Stimulated activated CD4-positive, alpha-beta T cell treated with anti-CD3 and anti-CD28 coated beads, Interleukin-12 subunit alpha, Interleukin-12 subunit beta, amount 100 ng/mL, for 24 hours (primary cell): Measurements from ENCODE around the gene C1RL.
"Not testable (repeated sequence)": the region's sequence is repeated elsewhere in the genome, so short reads cannot be mapped to it uniquely, and the experiment has no call there.

Experiments
- DNase-seq, 2 experiments: peaks; one replicate each; pipeline ENCODE4 v3.0.0-alpha.2; 2020; ENCODE audit warnings: low read depth in 2 of 2

The C1RL gene

GRCh38 chr12:7116196-7116595, 7.2 kb upstream of the C1RL start:
- DNase-seq, result no peak

DNA sequence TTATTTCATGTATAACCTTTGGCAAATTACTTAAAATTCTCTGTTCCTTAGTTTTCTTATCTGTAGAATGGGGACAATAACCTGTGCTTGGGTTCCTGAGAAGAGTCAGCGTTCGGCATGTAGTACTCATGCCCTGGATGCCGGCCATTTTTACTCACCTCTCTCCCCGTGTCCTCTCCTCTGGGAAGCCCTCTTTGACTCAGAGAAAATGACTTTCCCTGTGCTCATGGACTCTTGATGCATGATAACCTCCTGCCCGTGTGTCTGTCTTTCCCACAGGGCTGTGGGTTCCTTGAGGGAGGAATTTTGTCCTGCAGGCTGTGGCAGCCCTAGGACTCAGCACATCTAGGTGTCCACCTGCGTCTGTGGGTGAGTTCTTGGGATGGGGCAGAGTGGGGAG, 5.8 kb upstream of the C1RL start:
- no peak for DNase-seq

GRCh38 chr12:7114008-7114407, 5.0 kb upstream of the C1RL start:
- no peak for DNase-seq

DNA sequence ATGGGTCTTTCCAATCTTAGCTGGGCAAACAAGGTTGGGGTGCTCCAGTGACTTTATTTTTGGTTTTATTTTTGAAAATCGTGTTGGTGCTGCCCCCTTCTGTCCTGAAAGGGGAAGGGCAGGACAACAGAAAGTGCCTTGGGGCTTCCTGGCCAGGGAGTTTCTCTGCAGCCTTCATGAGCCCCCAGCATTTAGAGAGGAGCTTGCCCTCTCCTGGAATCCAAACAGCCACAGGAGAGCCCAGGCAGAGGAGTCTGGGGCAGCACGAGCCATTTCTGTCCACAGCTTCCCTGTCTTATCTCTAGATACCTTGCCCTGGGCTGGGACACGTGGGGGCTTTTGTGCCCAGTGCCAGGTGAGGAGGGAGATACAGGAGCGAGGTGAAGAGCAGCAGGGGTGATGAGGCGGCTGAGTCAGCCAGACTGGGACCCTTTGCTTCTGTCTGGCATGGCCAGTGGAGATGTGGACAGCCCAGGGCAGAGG, 4.4 kb upstream of the C1RL start:
- DNase-seq, result no peak

GRCh38 chr12:7112041-7112440, 3.0 kb upstream of the C1RL start:
- DNase-seq, result no peak

GRCh38 chr12:7110661-7111060, 1.6 kb upstream of the C1RL start:
- DNase-seq, result no peak

GRCh38 chr12:7109572-7109920, 532 bp upstream of the C1RL start:
- DNase-seq, result no peak

GRCh38 chr12:7108003-7108795, 815 bp downstream of the C1RL start:
- peak; percentile 48 to 67 for DNase-seq

DNA sequence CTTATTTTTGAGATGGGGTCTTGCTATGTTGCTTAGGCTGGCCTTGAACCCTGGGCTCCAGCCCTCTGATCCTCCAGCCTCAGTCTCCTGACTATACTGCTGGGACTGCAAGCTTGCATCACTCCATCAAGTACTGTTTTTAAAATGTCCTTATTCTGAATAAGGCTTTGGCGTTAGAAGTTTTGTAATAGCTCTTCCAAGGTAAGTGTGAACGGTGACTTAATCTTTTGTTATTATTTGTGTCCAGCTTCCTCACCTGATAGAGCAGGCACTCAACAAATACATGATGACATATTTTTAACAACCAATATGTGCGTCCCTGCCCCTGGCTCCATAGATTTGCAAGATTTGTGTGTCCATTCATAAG, 1.4 kb downstream of the C1RL start:
- no peak for DNase-seq

DNA sequence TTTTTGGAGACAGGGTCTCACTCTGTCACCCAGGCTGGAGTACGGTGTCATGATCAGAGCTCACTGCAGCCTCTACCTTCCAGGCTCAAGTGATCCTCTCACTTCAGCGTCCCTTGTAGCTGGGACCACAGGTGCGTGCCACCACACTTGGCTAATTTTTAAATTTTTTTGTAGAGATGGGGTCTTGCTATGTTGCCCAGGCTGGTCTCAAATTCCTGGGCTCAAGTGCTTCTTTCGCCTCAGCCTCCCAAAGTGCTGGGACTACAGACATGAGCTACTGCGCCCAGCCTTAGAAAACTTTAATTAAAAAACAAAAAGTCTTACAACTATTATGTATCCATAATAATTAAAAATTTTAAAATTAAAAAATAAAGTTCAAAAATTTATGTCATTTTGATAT, 1.8 kb downstream of the C1RL start:
- DNase-seq, result not testable (repeated sequence)

DNA sequence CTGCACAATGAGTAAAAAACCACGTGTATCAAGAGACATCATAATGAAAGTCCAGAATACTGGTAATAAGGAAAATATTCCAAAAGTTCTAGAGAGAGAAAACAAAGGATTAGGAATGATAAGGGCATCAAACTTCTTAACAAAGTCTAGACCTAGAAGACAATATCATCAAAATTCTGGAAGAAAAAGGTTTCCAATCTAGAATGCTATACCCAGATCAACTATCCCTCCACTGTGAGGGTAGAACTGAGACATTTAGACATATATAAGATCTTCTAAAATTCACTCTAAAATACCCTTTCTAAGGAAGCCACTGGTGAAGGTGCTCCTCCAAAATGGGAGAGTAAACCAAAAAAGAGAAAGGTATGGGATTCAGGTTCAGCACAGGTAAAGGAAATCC, 2.9 kb downstream of the C1RL start:
- DNase-seq, result no peak

GRCh38 chr12:7103837-7104584, 5.0 kb downstream of the C1RL start:
- DNase-seq, result no peak

DNA sequence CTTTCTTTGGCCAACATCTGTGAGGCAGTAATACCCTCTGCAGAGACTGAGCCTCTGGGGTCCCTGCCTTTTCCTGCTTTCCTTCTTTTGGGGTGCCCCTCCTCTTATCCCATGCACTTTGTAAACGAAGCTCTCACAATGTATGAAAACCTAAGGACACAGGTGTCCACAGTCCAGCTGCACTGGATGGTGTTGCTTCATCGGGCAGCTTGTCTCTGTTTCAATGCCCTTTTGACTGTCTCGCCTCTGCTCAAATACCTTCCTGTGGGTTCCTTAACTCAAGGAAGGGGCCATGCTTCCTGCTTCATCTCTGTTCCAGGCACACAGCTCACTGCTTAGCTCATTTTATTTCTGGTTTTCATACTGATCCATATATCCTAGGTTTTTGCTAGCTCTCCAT, 6.4 kb downstream of the C1RL start:
- no peak for DNase-seq

- DNase-seq, result no peak
Observed at GRCh38 chr12:7101694-7102131, 7.3 kb downstream of the C1RL start.

- no peak for DNase-seq
Observed at GRCh38 chr12:7101047-7101693, 7.8 kb downstream of the C1RL start.

DNA sequence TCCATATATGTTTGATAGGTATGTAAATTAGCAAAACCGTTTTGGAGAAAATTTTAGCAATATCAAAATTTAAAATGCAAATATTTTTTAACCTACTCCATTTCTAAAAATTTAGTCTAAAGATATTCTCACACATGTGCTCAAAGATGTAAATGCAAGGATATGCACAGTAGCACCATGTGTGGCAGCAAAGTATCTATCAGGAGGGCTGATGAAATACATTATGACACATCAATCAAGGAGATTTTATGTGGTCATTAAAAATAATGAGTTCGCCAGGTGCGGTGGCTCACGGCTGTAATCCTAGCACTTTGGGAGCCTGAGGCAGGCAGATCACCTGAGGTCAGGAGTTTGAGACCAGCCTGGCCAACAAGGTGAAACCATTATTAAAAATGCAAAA, 8.8 kb downstream of the C1RL start:
- DNase-seq, result no peak

DNA sequence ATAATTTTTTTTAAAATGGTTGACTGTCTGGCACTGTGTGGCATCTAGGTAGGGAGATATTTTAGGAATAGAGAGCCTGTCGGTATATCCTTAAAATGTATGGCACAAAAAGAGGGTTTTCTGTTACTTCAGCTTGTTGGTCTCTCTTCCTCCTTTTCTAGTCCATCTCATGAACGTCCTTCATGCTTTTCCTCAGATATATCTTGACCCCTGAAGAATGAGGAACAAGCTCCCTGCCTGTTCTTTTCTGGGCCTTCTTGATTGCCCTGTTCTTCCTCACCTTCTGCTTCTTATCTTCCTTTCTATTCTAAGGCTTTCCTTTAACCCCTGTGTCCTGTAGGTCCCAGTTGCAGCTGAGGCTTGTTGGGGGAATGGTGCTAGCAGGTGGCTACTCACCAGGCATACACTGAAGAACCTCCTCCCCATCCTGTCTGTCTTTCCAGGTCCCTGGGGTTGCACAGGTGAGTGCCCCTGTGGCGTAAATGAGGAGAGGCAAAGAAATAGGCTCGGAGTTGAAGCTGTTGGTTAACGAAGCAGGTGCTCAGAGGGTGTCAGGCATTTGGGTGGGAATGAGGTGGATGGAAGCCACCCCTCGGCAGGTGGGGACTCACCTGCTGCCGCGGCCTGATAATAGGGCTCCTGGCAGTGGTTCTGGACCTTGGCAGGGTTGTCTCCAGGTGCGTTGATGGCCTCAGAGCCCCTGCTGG, 9.6 kb downstream of the C1RL start:
- DNase-seq, result no peak

GRCh38 chr12:7096979-7097378, 12.0 kb downstream of the C1RL start:
- DNase-seq, result no peak

DNA sequence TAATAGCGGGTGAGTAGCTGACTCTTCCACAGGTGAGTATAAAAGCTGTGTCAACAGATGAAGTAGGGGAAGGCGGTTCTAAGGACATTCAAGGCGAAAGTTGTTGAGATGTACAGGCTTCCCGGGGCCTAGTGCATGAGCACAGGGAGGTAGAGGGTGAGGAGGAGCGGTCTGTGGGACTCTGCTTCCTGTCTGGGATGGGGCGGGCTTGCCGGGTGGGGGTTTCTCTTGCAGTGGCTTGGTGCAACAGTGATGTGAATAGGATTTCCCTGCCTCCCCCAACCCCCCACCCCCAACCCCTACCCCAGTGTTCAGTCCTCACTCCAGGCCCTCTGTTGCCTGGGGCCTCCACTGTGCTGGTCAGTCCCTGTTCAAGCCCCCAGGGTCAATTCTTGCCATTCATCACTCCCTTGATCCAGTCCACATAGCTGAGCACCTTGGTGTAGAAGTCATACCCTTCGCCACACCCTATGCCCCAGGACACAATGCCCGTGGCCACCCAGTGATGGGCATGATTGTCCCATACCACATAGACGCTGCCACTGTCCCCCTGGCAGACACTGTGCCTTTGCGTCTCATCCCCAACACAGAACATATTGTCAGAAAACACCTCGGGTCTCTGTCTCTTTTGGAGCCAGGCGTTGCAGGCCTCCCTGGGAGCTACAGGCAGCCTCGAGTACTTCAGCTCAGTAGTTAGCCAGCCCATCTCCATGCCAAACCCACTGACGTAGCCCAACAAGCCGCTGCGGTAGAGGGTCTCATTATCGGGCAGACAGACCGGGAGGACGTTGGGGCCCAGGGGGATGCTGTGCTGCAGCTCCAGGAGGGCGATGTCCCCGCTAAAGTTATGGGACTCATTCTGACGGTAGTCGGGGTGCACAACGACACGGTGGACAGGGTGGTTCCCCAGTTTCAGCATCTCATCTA, 12.7 kb downstream of the C1RL start:
- DNase-seq, result no peak

GRCh38 chr12:7093892-7094291, 15.1 kb downstream of the C1RL start:
- no peak for DNase-seq

- DNase-seq, result no peak
Observed at GRCh38 chr12:7093486-7093885, 15.5 kb downstream of the C1RL start.
